Thyroid gland (tissue), 4 donors: Measurements from ENCODE around the gene RYR2. TPM values are rescaled to one million over a fixed set of nuclear protein-coding genes. Genes with fewer than 3 reads are reported as not detected.

Experiments
- DNase-seq, 2 donors: peaks; one replicate each; pipeline ENCODE4 v3.0.0-alpha.2; 2019
- H3K27ac ChIP-seq, 3 donors: fragments of 200-600 bp; sonication (generic); 1 replicate in 2 of 3; 2 replicates in 1 of 3; pipeline ENCODE4 v1.5.1; 2016 to 2019; ENCODE audit warnings: mild to moderate bottlenecking in 1 of 3, moderate library complexity in 1 of 3
- H3K27me3 ChIP-seq: fragments of 200-600 bp; sonication (generic); one replicate; pipeline ENCODE4 v1.5.1; 2019
- H3K36me3 ChIP-seq, 2 donors: fragments of 200-600 bp; sonication (generic); one replicate each; pipeline ENCODE4 v1.5.1; 2016 to 2019
- H3K4me1 ChIP-seq, 2 donors: fragments of 200-600 bp; sonication (generic); one replicate each; pipeline ENCODE4 v1.5.1; 2017 to 2019
- H3K4me3 ChIP-seq, 3 donors: fragments of 200-600 bp; sonication (generic); replicated peaks in 1 of 3; 1 replicate in 2 of 3; 2 replicates in 1 of 3; pipeline ENCODE4 v1.5.1; 2016; ENCODE audit warnings: mild to moderate bottlenecking in 1 of 3
- H3K9me3 ChIP-seq: fragments of 200-600 bp; sonication (generic); one replicate; pipeline ENCODE4 v1.5.1; 2017
- CTCF ChIP-seq, 6 experiments: fragments of 200-600 bp in 3 of 6; fragments of 450-650 bp in 3 of 6; sonication (generic) in 3 of 6; IDR thresholded peaks; one replicate each; pipeline ENCODE4 v1.5.1; 2016 to 2019; ENCODE audit warnings: antibody characterized with exemption in 6 of 6, mild to moderate bottlenecking in 2 of 6, inconsistent platforms in 1 of 6, moderate library complexity in 1 of 6
- POLR2A ChIP-seq, 2 donors: fragments of 450-650 bp; IDR thresholded peaks; one replicate each; pipeline ENCODE4 v1.6.1; 2017; ENCODE audit warnings: antibody characterized with exemption in 2 of 2, mild to moderate bottlenecking in 2 of 2, moderate library complexity in 1 of 2
- WGBS, 2 donors: methylation state at CpG; one replicate each; pipeline ENCODE4 v1.1.5; 2017; 5-methylcytosine and 5-hydroxymethylcytosine counted together
- intact Hi-C: fragments of 100-400 bp; cut with DNase I; formaldehyde crosslinking; loops from one replicate; pipeline ENCODE4 v1.15.1; 2023
- total RNA-seq, 4 donors: library from RNA; depleted of rRNA; stranded (reverse); fragments of >200 nt; gene quantifications; one replicate each; pipeline ENCODE4 v1.2.3, GENCODE V29; 2016

The RYR2 gene
- total RNA-seq, 4 donors from 2014 or later: 6.6 to 31.8 (median 28.2) TPM

- intact Hi-C loops: no loop called here
- H3K27ac ChIP-seq: no peak overlapping the region
- no peak for TF ChIP-seq POLR2A (IDR thresholded peaks at IDR 0.05)
- no peak for TF ChIP-seq CTCF (IDR thresholded peaks at IDR 0.05)
- H3K4me1 ChIP-seq: peaks cover 16% of the 10 kb centered on the region in 2 donors
- no peak for DNase-seq
- H3K27me3 ChIP-seq: no peaks in the 10 kb centered on the region
- no peaks in the 10 kb centered on the region for H3K36me3 ChIP-seq
- 91 to 93% methylated on average over 9 of the region's 9 CpGs for WGBS, 2 donors
- no peak overlapping the region for H3K4me3 ChIP-seq
- H3K9me3 ChIP-seq: no peaks in the 10 kb centered on the region
These were observed 62.1 kb downstream of the RYR2 start for GRCh38 chr1:237104096-237104495.

GRCh38 chr1:237105826-237106225, 63.8 kb downstream of the RYR2 start:
- TF ChIP-seq CTCF (IDR thresholded peaks at IDR 0.05) (no peak), POLR2A (IDR thresholded peaks at IDR 0.05) (no peak)
- no peak overlapping the region for H3K4me3 ChIP-seq
- 73 to 77% methylated on average over 5 of the region's 5 CpGs for WGBS, 2 donors
- no peak for DNase-seq
- H3K27me3 ChIP-seq: no peaks in the 10 kb centered on the region
- H3K4me1 ChIP-seq: peaks cover 20 to 25% of the 10 kb centered on the region in 2 donors
- H3K9me3 ChIP-seq: no peaks in the 10 kb centered on the region
- intact Hi-C loops: no loop called here
- no peaks in the 10 kb centered on the region for H3K36me3 ChIP-seq
- H3K27ac ChIP-seq: no peak overlapping the region

- H3K27me3 ChIP-seq: no peaks in the 10 kb centered on the region
- peak in 1 of 6 experiments; percentile 7 for TF ChIP-seq CTCF (IDR thresholded peaks at IDR 0.05)
- TF ChIP-seq POLR2A (IDR thresholded peaks at IDR 0.05): no peak
- 20 to 33% methylated on average over 8 of the region's 8 CpGs for WGBS, 2 donors
- H3K4me3 ChIP-seq: no peak overlapping the region
- peak; percentile 51 to 53 for DNase-seq
- intact Hi-C loops: no loop called here
- peaks cover 20 to 25% of the 10 kb centered on the region in 2 donors for H3K4me1 ChIP-seq
- H3K9me3 ChIP-seq: no peaks in the 10 kb centered on the region
- no peaks in the 10 kb centered on the region for H3K36me3 ChIP-seq
- H3K27ac ChIP-seq: peak overlapping the region; percentile 48 to 63 (median 48)
These were observed 66.5 kb downstream of the RYR2 start for GRCh38 chr1:237108297-237109040.

GRCh38 chr1:237111807-237112206, 69.8 kb downstream of the RYR2 start:
- Histone ChIP-seq H3K27ac (no peak overlapping the region), H3K27me3 (no peaks in the 10 kb centered on the region), H3K36me3 (no peaks in the 10 kb centered on the region), H3K4me3 (no peak overlapping the region), H3K4me1 (peaks cover 20 to 25% of the 10 kb centered on the region in 2 donors), H3K9me3 (no peaks in the 10 kb centered on the region)
- 50 to 70% methylated on average over 2 of the region's 2 CpGs for WGBS, 2 donors
- TF ChIP-seq POLR2A (IDR thresholded peaks at IDR 0.05) (no peak), CTCF (IDR thresholded peaks at IDR 0.05) (no peak)
- DNase-seq: no peak
- intact Hi-C loops: no loop called here

- Histone ChIP-seq H3K27me3 (no peaks in the 10 kb centered on the region), H3K4me1 (peaks cover 17 to 22% of the 10 kb centered on the region in 2 donors), H3K36me3 (no peaks in the 10 kb centered on the region), H3K9me3 (no peaks in the 10 kb centered on the region), H3K4me3 (no peak overlapping the region), H3K27ac (no peak overlapping the region)
- DNase-seq: no peak
- TF ChIP-seq POLR2A (IDR thresholded peaks at IDR 0.05) (no peak), CTCF (IDR thresholded peaks at IDR 0.05) (no peak)
- intact Hi-C loops: no loop called here
- WGBS, 2 donors: 91 to 92% methylated on average over 4 of the region's 4 CpGs
These were observed 70.7 kb downstream of the RYR2 start for GRCh38 chr1:237112663-237113062.
